Left forelimb (tissue), 1 donor: ENCODE measurements around the gene RIN3.
"Not testable (repeated sequence)": the region's sequence is repeated elsewhere in the genome, so short reads cannot be mapped to it uniquely, and the experiment has no call there.

ENCODE experiments used
- DNase-seq: peaks from one replicate; pipeline ENCODE4 v3.0.0-alpha.2; 2018; ENCODE audit warnings: low spot score

RIN3 gene

DNA sequence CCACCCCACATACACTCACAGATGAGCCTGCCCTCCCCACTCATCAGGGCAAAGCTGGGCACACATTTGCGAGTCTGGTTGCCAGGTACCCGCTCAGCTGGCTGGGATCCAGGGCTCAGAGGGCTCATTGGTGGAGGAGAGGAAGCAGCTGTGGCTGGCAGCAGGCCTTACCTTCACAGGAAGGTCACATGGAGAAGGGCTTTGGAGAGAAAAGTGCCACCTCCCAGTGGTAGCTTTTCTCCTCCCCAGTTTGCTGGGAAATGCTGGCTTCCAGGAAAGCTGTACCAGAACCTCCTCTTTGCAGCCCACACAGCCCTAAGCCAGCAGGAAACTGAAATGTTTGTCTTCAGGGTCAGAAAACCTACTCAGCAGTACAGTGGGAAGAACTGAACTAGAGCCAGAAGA, 179.2 kb downstream of the RIN3 start:
- no peak for DNase-seq

GRCh38 chr14:92693998-92694795, 180.6 kb downstream of the RIN3 start:
- DNase-seq = no peak

GRCh38 chr14:92694807-92695206, 181.2 kb downstream of the RIN3 start:
- DNase-seq = no peak

DNA sequence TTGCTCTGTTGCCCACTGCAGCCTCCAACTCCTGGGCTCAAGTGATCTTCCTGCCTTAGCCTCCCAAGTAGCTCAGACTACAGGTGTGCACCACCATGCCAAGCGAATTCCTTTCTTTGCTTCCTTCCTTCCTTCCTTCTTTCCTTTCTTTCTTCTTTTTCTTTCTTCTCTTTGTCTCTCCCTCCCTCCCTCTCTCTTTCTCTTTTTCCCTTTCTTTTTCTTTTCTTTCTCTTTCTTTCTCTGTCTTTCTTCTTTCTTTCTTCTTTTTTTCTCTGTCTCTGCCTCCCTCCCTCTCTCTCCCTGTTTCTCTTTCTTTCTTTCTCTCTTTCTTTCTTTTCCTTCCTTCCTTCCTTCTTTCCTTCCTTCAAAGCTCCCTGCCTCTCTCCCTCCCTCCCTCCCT, 182.0 kb downstream of the RIN3 start:
- DNase-seq = no peak

GRCh38 chr14:92696366-92696765, 182.8 kb downstream of the RIN3 start:
- no peak for DNase-seq

- DNase-seq = no peak
Observed at GRCh38 chr14:92698393-92698792, 184.8 kb downstream of the RIN3 start.

GRCh38 chr14:92701826-92702225, 188.2 kb downstream of the RIN3 start:
- DNase-seq = no peak

- no peak for DNase-seq
Observed at GRCh38 chr14:92702441-92702918, 188.9 kb downstream of the RIN3 start.

DNA sequence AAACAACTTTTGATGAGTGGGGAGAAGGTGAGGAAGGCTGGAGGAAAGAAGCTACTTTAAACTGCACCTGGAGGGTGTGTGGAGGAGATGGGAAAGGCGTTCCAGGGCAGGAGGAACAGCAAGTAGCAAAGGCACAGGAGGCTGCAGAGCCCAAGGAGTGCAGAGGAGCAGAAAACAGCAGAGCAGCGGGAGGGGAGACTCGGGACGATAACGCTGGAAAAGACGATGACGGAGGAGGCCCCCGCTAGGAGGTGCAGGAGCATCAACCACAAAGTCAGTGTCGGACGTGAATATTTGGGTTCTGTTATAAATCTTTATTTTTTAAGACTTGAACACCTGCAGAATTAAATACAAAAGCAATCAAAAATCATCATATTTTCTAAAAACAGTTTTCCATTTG, 189.9 kb downstream of the RIN3 start:
- DNase-seq = no peak

GRCh38 chr14:92704036-92704804, 190.6 kb downstream of the RIN3 start:
- no peak for DNase-seq

GRCh38 chr14:92704821-92705220, 191.2 kb downstream of the RIN3 start:
- DNase-seq = no peak

DNA sequence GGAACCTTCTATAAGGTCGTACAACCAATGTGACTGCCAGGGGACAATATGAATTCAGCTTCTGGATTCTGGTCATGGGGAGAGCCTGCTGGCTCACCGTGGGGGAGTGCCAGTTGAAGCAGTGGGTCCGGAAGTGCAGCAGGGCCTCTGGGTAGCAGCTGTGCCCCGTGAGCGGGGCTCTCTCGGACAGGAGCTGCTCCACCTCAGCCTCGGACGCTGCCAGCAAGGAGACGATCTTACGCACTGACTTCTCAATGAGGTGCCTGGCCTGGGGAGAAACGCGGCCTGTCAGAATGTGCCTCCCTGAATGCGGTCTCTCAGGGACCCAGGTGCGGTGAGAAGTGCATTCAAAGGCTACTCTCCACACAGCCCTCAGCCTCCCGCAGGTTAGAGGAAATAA, 192.8 kb downstream of the RIN3 start:
- DNase-seq = no peak

- DNase-seq = no peak
Observed at GRCh38 chr14:92709340-92710000, 195.9 kb downstream of the RIN3 start.

GRCh38 chr14:92710001-92710341, 196.4 kb downstream of the RIN3 start:
- DNase-seq = no peak

DNA sequence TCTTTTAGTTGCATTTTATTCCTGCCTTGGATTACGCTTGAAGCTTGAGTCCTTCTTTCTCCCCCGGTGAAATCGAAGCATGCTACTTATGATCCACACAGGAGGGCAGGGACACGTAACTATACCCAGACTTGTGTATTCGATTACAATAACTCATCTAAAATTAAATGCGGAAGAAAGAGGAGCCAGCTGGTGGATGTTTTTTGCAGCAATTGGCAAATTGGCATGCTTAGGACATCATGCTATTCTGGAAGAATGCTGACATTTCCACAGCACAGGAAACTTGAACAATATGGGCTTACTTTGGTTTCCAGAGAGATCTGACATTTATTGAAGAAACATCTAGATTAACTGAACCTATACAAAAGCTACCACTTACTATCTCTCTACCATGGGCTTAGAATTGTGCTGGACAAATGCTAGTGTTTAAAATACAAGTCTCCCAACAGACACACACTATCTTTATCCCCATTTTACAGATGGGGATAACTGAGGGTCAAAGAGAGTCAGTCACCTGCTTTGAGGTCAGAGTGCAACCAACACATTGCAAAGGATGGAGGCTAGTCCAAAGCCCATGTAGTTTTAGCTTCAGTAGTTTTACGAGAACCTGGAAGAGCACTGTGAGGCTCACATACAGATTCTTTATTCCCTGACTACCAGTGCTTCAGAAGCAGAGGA, 198.5 kb downstream of the RIN3 start:
- DNase-seq = no peak

GRCh38 chr14:92712654-92713051, 199.1 kb downstream of the RIN3 start:
- no peak for DNase-seq

DNA sequence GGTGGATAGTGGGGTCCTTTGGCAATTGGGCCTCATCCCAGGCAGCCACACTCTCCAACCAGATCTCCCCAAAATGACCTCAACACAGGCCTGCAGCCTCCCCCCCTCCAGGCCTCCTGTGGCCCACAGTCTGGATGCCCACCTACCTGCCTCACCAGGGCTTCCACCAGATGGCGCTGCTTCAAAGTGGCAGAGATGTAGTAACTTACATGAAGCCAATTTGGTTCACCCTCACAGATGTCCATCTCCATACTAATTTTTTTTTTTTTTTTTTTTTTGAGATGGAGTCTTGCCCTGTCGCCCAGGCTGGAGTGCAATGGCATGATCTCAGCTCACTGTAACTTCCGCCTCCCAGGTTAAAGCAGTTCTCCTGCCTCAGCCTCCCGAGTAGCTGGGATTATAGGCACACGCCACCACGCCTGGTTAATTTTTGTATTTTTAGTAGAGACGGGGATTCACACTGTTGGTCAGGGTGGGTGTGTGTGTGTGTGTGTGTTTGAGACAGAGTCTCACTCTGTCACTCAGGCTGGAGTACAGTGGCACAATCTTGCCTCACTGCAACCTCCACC, 201.2 kb downstream of the RIN3 start:
- not testable (repeated sequence) for DNase-seq

DNA sequence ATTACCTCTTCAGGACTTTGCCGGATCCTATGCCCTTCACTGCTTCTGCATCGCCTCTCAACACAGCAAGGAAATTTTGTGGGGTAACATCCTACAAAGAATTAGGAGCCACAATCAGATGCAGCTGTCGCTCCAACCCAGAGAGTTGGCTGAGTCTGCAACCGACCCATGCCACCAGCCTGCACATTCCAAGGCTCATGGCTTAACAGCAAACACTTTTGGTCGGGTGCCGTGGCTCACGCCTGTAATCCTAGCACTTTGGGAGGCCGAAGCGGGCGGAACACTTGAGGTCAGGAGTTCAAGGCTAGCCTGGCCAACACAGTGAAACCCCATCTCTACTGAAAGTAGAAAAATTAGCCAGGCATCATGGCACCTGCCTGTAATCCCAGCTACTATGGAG, 202.6 kb downstream of the RIN3 start:
- no peak for DNase-seq

DNA sequence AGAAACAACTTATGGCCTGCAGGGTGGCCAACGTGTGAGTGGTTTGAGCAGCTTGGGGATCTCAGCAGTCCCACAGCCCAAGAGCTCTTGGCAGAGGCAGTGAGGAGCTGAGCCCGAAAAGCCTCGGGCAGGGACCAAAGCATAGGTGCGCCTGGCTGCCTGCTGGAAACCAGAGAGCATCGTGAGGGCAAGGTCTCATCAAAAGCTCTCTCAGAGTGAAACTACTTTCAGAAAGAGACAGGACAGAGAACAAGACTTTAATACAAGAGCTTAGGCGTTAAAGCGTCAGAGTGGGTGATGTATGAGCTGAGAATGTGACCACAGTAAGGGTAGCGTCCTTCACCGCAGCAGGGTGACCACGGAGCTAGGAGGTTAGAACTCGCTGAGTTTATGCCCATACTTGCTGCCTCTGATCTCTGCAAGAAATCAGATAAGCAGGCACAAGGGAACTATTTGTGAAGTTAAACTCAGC, 204.0 kb downstream of the RIN3 start:
- DNase-seq = no peak

GRCh38 chr14:92718664-92719063, 205.1 kb downstream of the RIN3 start:
- DNase-seq = no peak

DNA sequence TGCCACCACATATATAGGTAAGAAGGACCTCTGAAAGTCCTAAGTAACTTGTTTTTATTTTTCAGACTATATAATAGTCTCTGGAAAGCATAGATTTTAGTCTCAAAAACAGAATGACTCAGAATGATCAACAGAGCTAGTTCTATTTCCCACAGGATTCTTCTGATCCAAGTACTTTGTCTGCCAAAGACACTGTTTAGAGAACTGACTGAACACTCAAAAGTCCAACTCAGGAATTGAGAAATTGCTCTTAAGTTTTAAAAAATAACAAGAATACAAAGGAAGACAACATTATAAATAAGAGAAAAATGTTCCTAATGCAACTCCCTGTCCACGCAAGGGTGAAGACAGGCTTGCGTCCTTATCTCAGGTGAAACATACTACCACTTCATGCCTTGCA, 205.8 kb downstream of the RIN3 start:
- no peak for DNase-seq

- no peak for DNase-seq
Observed at GRCh38 chr14:92719890-92720323, 206.3 kb downstream of the RIN3 start.
